HepG2 (cell line): ENCODE results near the gene GDPD5. TPM values are rescaled to one million over a fixed set of nuclear protein-coding genes. Genes with fewer than 3 reads are reported as not detected.

Source experiments
- ATAC-seq: fragments of 200-7000 bp; cut with Tn5 transposase; 3 replicates; pipeline ENCODE4 v1.9.1; 2020; ENCODE audit warnings: mild to moderate bottlenecking, moderate library complexity
- BruUV-seq: library from RNA; stranded (reverse); fragments of 400-500 nt; replicated peaks from 2 replicates; lab custom pipeline; 2021; lab: Mats Ljungman, UMichigan
- CTCF ChIA-PET: fragments of 300-600 bp; formaldehyde crosslinking; extraction: SDS; loops from one replicate; lab custom pipeline; 2021; ENCODE audit warnings: low total read pairs, inconsistent platforms, low intra/inter-chr PET ratio; lab: Yijun Ruan, JAX
- POLR2A ChIA-PET: fragments of 350-600 bp; sonication (Branson Sonifier 250); formaldehyde crosslinking; loops from one replicate; lab custom pipeline; 2020; ENCODE audit warnings: antibody characterized with exemption, inconsistent platforms; lab: Yijun Ruan, JAX
- DNase-seq: peaks from one replicate; pipeline ENCODE4 v3.0.0-alpha.2; 2015; ENCODE audit warnings: low spot score
- FAIRE-seq: peaks from 3 replicates; lab custom pipeline; 2011; peaks lifted over from hg19 to GRCh38; lab: Jason Lieb, UNC
- H2AFZ ChIP-seq: one replicate; pipeline ENCODE4 v1.6.1; 2011; ENCODE audit warnings: low read length, inconsistent platforms
- H3K27ac ChIP-seq: fragments of 300-600 bp; 3 replicates; pipeline ENCODE4 v1.8.0; 2011; ENCODE audit warnings: mixed run types, mild to moderate bottlenecking, mixed read lengths, low read length, inconsistent platforms; ENCODE audit not compliant: insufficient read depth; ENCODE audit errors: extremely low read length
- H3K27me3 ChIP-seq, 2 experiments: fragments of 200-600 bp in 1 of 2; 2 replicates in 1 of 2; 3 replicates in 1 of 2; pipeline versions ENCODE4 v1.6.0 to v1.8.0; 2011; ENCODE audit warnings: low read length in 2 of 2, mild to moderate bottlenecking in 2 of 2, moderate library complexity in 2 of 2, inconsistent platforms in 1 of 2; ENCODE audit not compliant: insufficient read depth in 2 of 2, control insufficient read depth in 1 of 2
- H3K36me3 ChIP-seq, 2 experiments: fragments of 200-600 bp in 1 of 2; replicated peaks in 1 of 2; 2 replicates in 1 of 2; 3 replicates in 1 of 2; pipeline versions ENCODE4 v1.5.1 to v1.8.0; 2011; ENCODE audit warnings: low read length in 2 of 2, inconsistent platforms in 1 of 2; ENCODE audit not compliant: insufficient read depth in 2 of 2, control insufficient read depth in 1 of 2
- H3K4me1 ChIP-seq: 2 replicates; pipeline ENCODE4 v1.5.1; 2012; ENCODE audit warnings: low read length, inconsistent platforms; ENCODE audit not compliant: insufficient read depth
- H3K4me2 ChIP-seq: 2 replicates; pipeline ENCODE4 v1.6.0; 2011; ENCODE audit warnings: low read depth, low read length, inconsistent platforms
- H3K4me3 ChIP-seq, 3 experiments: fragments of 200-600 bp in 1 of 3; sonication (generic), shearing (Covaris generic) in 1 of 3; replicated peaks in 1 of 3; 2 replicates each; pipeline ENCODE4 v1.5.1; 2011 to 2016; ENCODE audit warnings: low read length in 3 of 3, inconsistent platforms in 2 of 3, low read depth in 2 of 3, mild to moderate bottlenecking in 2 of 3, control low read depth in 1 of 3, mixed read lengths in 1 of 3; ENCODE audit not compliant: insufficient read depth in 1 of 3
- H3K79me2 ChIP-seq: one replicate; pipeline ENCODE4 v1.6.1; 2011; ENCODE audit warnings: low read length, inconsistent platforms; ENCODE audit not compliant: insufficient read depth
- H3K9ac ChIP-seq: 2 replicates; pipeline ENCODE4 v1.6.0; 2011; ENCODE audit warnings: mild to moderate bottlenecking, low read depth, low read length, inconsistent platforms; ENCODE audit not compliant: insufficient read depth
- H3K9me3 ChIP-seq: 2 replicates; pipeline ENCODE4 v1.5.1; 2012; ENCODE audit warnings: mild to moderate bottlenecking, low read length
- H4K20me1 ChIP-seq: 2 replicates; pipeline ENCODE4 v1.6.0; 2011; ENCODE audit warnings: inconsistent platforms, mild to moderate bottlenecking, low read length, moderate library complexity; ENCODE audit not compliant: insufficient read depth
- HES4 ChIP-seq: sonication (generic); formaldehyde crosslinking; IDR thresholded peaks from 2 replicates; pipeline ENCODE4 v1.9.0; 2021; ENCODE audit warnings: mild to moderate bottlenecking, missing genetic modification reagents, borderline replicate concordance
- MTA1 ChIP-seq: sonication (generic); formaldehyde crosslinking; IDR thresholded peaks from 2 replicates; pipeline ENCODE4 v1.4.0; 2020; ENCODE audit warnings: missing genetic modification reagents, mild to moderate bottlenecking, borderline replicate concordance
- U2AF1 ChIP-seq: fragments of 200-400 bp; formaldehyde crosslinking; optimal IDR thresholded peaks from 2 replicates; pipeline ENCODE3; 2017; ENCODE audit warnings: mild to moderate bottlenecking, low read depth, low read length
- WIZ ChIP-seq: sonication (generic); formaldehyde crosslinking; IDR thresholded peaks from 2 replicates; pipeline ENCODE4 v1.5.1; 2020; ENCODE audit warnings: mild to moderate bottlenecking, missing genetic modification reagents
- ZKSCAN1 ChIP-seq: fragments of 150-350 bp; IDR thresholded peaks from 2 replicates; pipeline ENCODE4 v1.6.1; 2014; ENCODE audit warnings: low read length
- ZMYM3 ChIP-seq: sonication (generic); formaldehyde crosslinking; IDR thresholded peaks from 2 replicates; pipeline ENCODE4 v1.5.1; 2020; ENCODE audit warnings: mild to moderate bottlenecking, missing genetic modification reagents
- ZNF382 ChIP-seq: sonication (generic); formaldehyde crosslinking; IDR thresholded peaks from 2 replicates; pipeline ENCODE4 v1.5.0; 2020; ENCODE audit warnings: missing genetic modification reagents, mild to moderate bottlenecking, borderline replicate concordance
- ZNF468 ChIP-seq: sonication (generic); formaldehyde crosslinking; IDR thresholded peaks from 2 replicates; pipeline ENCODE4 v1.8.0; 2022; ENCODE audit warnings: mild to moderate bottlenecking, moderate library complexity, missing genetic modification reagents
- ZNF768 ChIP-seq: sonication (generic); formaldehyde crosslinking; IDR thresholded peaks from 2 replicates; pipeline ENCODE4 v1.4.0; 2020; ENCODE audit warnings: missing genetic modification reagents
- ZNF776 ChIP-seq: sonication (generic); formaldehyde crosslinking; IDR thresholded peaks from 2 replicates; pipeline ENCODE4 v1.4.0; 2020; ENCODE audit warnings: mild to moderate bottlenecking, missing genetic modification reagents
- WGBS: methylation state at CpG from one replicate; pipeline ENCODE4 v1.1.6; 2017; ENCODE audit warnings: low lambda C conversion rate; 5-methylcytosine and 5-hydroxymethylcytosine counted together
- in situ Hi-C: cut with HindIII; loops from 2 replicates; pipeline ENCODE4 v1.10.0; 2017; ENCODE audit warnings: low pct_unique_long_range_greater_than_20kb; ENCODE audit not compliant: extremely low pct_ligation_motif_present
- intact Hi-C: fragments of 100-400 bp; cut with micrococcal nuclease; formaldehyde crosslinking; loops from one replicate; pipeline ENCODE4 v1.10.0; 2022; ENCODE audit not compliant: unreplicated experiment
- polyA plus RNA-seq, 8 experiments: library from polyadenylated mRNA; depleted of rRNA in 3 of 8; stranded (reverse) in 7 of 8; unstranded in 1 of 8; fragments of >200 nt; fragmentation: Illumina TruSeq in 4 of 8; extraction: Trizol in 4 of 8; gene quantifications; 2 replicates each; pipeline versions ENCODE4 v1.2.1 to v1.2.3, GENCODE V29; 2011 to 2016; ENCODE audit warnings: low read depth in 4 of 8, missing spikeins in 1 of 8, mixed read lengths in 1 of 8; ENCODE audit not compliant: insufficient read depth in 1 of 8
- total RNA-seq, 5 experiments: library from RNA; depleted of rRNA; stranded (reverse); fragments of >200 nt; fragmentation: Illumina TruSeq; extraction: Trizol; gene quantifications; 2 replicates each; pipeline ENCODE4 v1.2.3, GENCODE V29; 2016; ENCODE audit warnings: low read depth in 1 of 5
- TF ChIP-seq, protein P1 (sequence below): IDR thresholded peaks from 2 replicates; pipeline ENCODE4 v1.6.1; 2016; ENCODE audit warnings: missing compliant biosample characterization, missing genetic modification reagents, borderline replicate concordance

Gene GDPD5
- total and polyA plus RNA-seq, 2 of the 13 experiments (the other 11 are each of a cell fraction or from before 2014, with no cell fraction given), result 55.0 to 67.5 TPM

GRCh38 chr11:75527938-75528735 is 2.4 kb upstream of the GDPD5 start:
- ChIA-PET CTCF (no interaction called here), POLR2A (interaction anchor here (0.7 to 1.9 kb wide), 3 partner anchors 10 to 128 kb away, joined by 3 to 10 read pairs (median 3); no protein-coding TSS in a partner anchor)
- no peak overlapping the region for H3K9ac ChIP-seq

DNA sequence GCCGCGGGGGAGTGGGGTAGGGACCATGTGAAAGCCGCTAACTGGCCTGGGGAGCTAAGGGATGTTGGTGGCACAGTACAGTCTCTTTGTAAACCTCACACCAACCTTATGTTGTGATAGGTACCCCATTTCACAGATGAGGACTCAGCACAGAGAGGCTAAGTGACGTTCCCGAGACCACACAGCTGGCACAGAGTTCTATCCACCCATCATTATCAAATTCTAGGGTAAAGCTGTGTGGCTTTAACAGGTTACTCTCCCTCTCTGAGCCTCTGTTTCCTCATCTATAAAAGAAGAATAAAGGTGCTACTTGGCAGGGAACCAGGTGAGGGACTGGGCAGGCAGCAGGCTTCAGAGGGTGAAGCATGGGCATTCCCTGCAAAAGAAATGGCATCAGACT is 1.4 kb upstream of the GDPD5 start:
- TF ChIP-seq, protein P1, sequence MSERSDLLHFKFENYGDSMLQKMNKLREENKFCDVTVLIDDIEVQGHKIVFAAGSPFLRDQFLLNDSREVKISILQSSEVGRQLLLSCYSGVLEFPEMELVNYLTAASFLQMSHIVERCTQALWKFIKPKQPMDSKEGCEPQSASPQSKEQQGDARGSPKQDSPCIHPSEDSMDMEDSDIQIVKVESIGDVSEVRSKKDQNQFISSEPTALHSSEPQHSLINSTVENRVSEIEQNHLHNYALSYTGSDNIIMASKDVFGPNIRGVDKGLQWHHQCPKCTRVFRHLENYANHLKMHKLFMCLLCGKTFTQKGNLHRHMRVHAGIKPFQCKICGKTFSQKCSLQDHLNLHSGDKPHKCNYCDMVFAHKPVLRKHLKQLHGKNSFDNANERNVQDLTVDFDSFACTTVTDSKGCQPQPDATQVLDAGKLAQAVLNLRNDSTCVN, result no peak
- no peak for TF ChIP-seq ZNF382 (CRISPR knock-in tag)
- TF ChIP-seq WIZ (CRISPR knock-in tag), result no peak
- TF ChIP-seq HES4 (CRISPR knock-in tag), result no peak
- TF ChIP-seq ZNF768 (CRISPR knock-in tag), result peak; percentile 75
- no peaks in the 10 kb centered on the region for H3K9me3 ChIP-seq
- H2AFZ ChIP-seq, result no peak overlapping the region
- no peaks in the 10 kb centered on the region for H3K36me3 ChIP-seq
- in situ Hi-C loops (no loop called here), intact Hi-C loops (no loop called here)
- no peak overlapping the region for H3K4me2 ChIP-seq
- DNase-seq (no peak), ATAC-seq (no peak), FAIRE-seq (no peak)
- H4K20me1 ChIP-seq, result peaks cover 2% of the 10 kb centered on the region; the same call in 1 of the 2 replicates
- 94% methylated on average over 5 of the region's 5 CpGs for WGBS
- no peak overlapping the region for H3K27ac ChIP-seq
- no peaks in the 10 kb centered on the region for H3K27me3 ChIP-seq
- peaks cover 31% of the 10 kb centered on the region for H3K79me2 ChIP-seq
- CTCF ChIA-PET, result no interaction called here
- no TSS peak for BruUV-seq
- H3K4me1 ChIP-seq, result peaks cover 77% of the 10 kb centered on the region
- H3K9ac ChIP-seq, result no peak overlapping the region
- H3K4me3 ChIP-seq, result no peak overlapping the region
- POLR2A ChIA-PET, result no interaction called here

More at GRCh38 chr11:75527938-75528735, 2.4 kb upstream of the GDPD5 start:
- Histone ChIP-seq H3K4me2 (no peak overlapping the region), H2AFZ (no peak overlapping the region), H3K9me3 (no peaks in the 10 kb centered on the region), H3K4me3 (no peak overlapping the region), H3K79me2 (peaks cover 21% of the 10 kb centered on the region), H3K27ac (no peak overlapping the region), H3K4me1 (peaks cover 68% of the 10 kb centered on the region), H3K36me3 (no peaks in the 10 kb centered on the region), H4K20me1 (peaks cover 2% of the 10 kb centered on the region; the same call in 1 of the 2 replicates), H3K27me3 (no peaks in the 10 kb centered on the region)
- no peak for FAIRE-seq
- ATAC-seq, result no peak
- no TSS peak for BruUV-seq
- intact Hi-C loops (no loop called here), in situ Hi-C loops (no loop called here)
- WGBS, result 46% methylated on average over 7 of the region's 10 CpGs
- DNase-seq, result no peak
- TF ChIP-seq ZMYM3 (peak; percentile 43; the same call in 1 of the 2 replicates), ZKSCAN1 (peak; percentile 56; the same call in 1 of the 2 replicates), MTA1 (CRISPR knock-in tag) (no peak), ZNF468 (CRISPR knock-in tag) (no peak), U2AF1 (no peak), ZNF776 (CRISPR knock-in tag) (no peak)
